T-helper 22 cell (primary cell): Measurements from ENCODE around the gene MT1M.
A peak's percentile ranks its signal among the peaks of the same experiment; 100 is the strongest.

Experiments used
- DNase-seq: peaks from one replicate; pipeline ENCODE4 v3.0.0-alpha.2; 2020; ENCODE audit warnings: low read depth

Gene MT1M

DNA sequence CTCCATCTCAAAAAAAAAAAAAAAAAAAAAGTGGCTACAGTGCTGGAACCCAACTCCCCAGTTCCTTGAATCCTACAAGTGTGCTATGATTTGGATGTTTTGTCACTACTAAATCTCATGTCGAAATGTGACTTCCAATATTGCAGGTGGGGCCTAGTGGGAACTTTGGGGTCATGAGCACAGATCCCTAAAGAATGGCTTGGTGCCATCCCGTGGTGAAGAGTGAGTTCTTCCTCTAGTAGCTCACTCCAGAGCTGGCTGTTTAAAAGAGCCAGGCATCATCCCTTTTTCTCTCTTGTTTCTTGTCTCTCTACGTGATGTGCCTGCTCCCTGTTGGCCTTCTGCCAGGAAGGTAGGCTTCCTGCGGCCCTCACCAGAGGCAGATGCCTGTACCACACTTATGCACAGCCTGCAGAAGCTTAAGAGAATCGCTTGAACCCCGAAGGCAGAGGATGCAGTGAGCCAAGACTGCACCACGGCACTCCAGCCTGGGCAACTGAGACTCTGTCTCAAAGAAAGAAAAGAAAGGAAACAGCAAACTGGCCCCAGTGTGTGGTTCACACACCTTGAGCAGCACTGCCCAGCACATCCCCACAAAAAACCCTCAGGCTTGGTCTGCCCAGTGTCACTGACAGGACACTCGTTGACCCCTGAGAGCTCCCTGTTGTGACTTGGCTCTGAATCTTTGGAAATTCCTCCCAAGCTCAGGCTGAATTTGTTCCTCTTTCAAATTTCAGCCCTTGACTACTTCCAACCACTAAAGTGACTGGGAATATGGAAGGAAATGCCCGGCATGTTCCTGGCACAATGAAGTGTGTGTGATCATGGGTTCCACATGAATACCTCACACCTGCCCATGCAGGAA is 3.7 kb upstream of the MT1M start:
- DNase-seq, result no peak

DNA sequence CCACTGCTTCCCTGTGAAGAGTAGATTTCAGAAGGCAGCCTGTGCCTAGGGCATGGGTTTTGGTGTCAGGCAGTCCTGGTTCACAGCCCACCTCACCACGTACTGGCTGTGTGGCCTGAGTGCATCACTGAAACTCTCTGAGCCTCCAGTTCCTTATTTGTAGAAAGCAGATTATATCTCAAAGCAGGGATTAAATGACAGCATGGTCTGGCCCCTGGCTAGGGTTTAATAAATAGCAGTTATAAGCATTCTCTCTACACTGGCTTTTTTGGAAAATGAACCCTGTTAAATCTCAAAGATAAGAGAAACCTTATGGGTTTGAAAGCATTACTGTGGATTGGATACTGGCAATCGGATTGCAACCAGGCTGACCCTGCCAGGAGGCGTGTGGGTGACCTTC is 2.9 kb upstream of the MT1M start:
- DNase-seq, result no peak

GRCh38 chr16:56630134-56630533 is 2.3 kb upstream of the MT1M start:
- DNase-seq, result no peak

- no peak for DNase-seq
Measured at GRCh38 chr16:56631197-56631596, 1.3 kb upstream of the MT1M start.

DNA sequence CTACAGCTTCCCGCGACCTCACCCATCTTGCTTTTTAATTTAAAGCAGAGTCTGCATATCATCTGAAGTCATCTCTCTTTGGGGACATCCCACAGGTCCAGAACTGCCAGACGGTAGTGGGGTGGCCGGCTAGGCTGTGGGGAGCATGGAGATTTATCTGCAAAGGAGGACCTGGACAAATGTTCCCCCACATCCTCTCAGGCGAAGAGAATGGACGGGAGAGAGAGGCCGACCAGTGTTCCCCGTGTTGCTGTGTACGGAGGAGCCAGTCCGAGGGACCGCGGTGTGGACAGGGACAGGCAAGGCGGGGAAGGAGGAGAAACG is 665 bp upstream of the MT1M start:
- no peak for DNase-seq

GRCh38 chr16:56632848-56633365 is 448 bp downstream of the MT1M start:
- no peak for DNase-seq

DNA sequence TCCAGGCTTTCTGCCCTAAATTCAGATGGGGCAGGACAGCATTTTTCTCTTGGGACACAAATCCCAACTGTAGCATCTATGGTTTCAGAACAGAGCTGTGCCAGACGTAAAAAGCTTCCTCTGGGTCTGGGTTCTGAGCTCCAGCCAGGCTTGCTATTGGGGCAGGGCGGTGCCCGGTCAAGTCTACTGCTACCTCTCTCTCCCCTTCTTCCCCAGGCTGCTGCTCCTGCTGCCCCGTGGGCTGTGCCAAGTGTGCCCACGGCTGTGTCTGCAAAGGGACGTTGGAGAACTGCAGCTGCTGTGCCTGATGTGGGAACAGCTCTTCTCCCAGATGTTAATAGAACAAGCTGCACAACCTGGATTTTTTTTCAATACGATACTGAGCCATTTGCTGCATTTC is 1.1 kb downstream of the MT1M start:
- no peak for DNase-seq

DNA sequence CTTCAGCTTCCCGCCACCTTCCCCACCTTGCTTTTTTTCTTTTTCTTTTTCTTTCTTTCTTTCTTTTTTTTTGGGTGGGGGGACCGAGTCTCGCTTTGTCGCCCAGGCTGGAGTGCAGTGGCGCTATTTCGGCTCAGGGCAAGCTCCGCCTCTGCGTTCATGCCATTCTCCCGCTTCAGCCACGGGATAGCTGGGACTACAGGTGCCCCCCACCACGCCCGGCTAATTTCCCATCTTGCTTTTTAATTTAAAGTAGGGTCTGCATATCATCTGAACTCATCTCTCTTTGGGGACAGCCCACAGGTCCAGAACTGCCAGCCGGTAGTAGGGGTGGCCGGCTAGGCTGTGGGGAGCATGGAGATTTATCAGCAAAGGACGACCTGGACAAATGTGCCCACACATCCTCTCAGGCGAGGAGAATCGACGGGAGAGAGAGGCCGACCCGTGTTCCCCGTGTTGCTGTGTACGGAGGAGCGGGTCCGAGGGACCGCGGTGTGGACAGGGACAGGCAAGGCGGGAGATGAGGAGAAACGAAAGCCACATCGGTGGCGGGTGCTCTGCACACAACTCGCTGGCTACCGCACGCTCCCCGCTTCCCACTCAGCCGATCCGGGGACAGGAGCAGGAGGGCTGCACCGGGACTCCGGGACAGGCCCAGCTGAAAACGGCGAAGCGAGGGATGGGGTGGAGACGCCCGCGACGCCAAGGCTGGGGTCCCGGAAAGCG is 2.4 kb downstream of the MT1M start:
- DNase-seq, result no peak

DNA sequence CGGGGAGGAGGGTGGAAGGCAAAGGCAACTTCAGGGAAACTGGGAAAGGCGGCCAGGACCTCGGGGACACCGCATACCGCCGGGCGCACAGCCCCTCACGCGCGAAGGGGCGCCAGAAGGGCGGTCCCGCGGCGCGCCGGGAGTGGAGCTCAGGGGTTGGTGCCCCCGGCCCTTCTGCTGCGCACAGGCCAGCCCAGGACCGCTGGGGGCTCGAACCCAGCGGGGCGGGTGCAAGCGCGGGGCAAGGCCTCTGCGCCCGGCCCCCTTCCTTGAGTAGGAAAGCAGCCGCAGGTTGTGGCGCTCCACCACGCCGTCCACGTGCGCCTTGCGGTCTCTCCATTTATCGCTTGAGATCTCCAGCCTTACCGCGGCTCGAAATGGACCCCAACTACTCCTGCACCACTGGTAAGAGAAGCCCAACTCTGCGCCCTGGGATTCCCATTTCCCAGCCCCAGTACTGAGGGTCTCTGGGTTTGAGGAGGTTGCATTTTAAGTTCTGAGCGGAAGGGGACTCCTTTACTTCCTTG is 3.0 kb downstream of the MT1M start:
- DNase-seq, result no peak

GRCh38 chr16:56636616-56637413 is 4.4 kb downstream of the MT1M start:
- DNase-seq, result no peak

DNA sequence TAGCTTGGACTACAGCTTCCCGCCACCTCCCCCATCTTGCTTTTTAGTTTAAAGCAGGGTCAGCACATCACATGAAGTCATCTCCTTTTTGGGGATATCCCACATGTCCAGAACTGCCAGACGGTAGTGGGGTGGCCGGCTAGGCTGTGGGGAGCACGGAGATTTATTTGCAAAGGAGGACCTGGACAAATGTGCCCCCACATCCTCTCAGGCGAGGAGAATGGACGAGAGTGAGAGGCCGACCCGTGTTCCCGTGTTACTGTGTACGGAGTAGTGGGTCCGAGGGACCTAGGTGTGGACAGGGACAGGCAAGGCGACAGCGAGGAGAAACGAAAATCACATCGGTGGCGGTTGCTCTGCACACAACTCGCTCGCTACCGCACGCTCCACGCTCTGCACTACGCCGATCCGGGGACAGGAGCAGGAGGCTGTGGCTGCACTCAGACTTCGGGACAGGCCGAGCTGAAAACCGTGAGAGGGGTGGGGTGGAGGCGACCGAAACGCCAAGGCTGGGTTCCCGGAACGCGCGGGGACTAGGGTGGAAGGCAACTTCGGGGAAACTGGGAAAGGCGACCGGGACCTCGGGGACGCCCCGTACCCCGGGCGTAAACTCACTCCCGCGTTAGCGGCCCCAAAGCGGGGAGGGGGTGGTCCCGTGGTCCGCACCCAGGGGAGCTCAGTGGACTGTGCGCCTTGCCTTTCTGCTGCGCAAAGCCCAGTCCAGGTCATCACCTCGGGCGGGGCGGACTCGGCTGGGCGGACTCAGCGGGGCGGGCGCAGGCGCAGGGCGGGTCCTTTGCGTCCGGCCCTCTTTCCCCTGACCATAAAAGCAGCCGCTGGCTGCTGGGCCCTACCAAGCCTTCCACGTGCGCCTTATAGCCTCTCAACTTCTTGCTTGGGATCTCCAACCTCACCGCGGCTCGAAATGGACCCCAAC is 5.6 kb downstream of the MT1M start, which contains the start of gene MT1A:
Gene MT1A (plus strand): TSS at position 853 of the 937 bp plus-strand sequence. CDS start 73 bp downstream, at position 926.
- no peak for DNase-seq

- DNase-seq, result no peak
Measured at GRCh38 chr16:56639045-56639444, 6.6 kb downstream of the MT1M start.

DNA sequence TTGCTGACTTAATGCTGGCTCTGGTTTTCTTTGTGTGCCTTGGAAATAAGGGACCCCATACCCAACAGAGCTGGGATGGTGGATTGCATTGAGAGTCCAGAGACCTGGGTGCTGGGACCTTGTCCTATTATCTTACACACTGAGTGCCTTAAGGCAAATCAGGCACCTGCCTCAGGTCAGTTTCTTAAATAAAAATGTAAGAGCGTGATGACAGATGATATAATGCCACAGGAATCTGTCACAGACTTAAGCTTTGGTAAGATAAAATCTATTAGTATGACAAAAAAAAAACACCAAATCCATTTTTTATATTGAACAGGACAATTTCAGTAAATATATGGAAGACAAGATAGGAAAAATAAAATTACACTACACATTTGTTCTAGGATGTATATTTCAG is 7.6 kb downstream of the MT1M start:
- no peak for DNase-seq

DNA sequence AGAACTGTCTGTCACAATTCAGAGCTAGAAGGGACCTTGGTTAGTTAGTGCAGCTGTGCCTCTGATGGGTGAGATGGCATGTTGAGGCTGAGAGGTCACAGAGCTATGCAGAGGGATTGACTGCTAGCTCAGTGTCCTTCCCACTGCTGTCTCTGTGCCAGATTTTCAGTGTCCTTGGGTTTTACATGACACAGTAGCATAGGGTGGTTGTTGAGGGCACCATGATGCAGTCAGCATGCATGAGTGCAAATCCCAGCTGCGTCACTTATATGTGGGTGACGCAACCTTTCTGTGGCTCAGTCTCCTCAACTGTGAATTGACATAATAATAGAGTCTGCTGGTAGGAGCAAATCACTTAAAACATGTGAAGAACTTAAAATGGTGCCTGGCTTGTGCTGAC is 8.7 kb downstream of the MT1M start:
- no peak for DNase-seq

GRCh38 chr16:56643080-56643778 is 10.8 kb downstream of the MT1M start:
- peak; percentile 47 for DNase-seq

GRCh38 chr16:56643833-56644232 is 11.4 kb downstream of the MT1M start:
- no peak for DNase-seq

DNA sequence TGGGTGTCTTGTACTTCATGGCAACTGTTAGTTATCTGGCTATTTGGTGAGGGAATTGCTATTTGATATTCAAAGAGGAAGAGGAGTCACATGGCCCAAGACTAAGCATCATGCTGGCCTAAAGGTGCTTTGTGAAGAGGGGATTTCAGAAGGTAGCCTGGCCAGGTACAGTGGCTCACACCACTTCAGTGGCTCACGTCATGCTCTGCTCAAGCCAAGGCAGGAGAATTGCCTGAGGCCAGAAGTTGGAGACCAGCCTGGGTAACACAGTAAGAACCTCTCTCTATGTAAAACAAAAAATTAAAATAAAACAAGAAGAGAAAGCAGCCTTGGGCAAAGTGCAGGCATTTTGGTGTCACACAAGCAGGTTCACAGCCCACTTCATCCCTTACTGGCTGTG is 12.9 kb downstream of the MT1M start:
- no peak for DNase-seq

DNA sequence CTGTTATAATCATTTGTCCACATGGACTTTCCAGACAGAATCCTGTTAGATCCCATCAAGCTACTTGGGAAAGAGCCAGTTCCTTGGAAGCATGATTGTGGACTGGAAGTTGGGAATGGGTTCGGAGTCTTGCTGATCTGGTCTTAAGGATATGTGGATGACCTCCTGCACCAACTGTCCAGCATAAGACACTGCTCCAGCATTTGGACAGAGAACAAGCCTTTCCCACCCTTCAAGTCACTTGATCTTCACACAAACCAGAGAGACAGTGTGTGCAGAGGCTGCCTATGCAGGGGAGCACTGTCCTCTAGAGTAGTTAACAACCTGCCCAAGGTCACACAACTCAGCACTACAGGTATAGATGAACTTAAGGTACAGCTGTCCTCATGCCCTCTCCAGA is 13.4 kb downstream of the MT1M start:
- no peak for DNase-seq

- DNase-seq, result no peak
Measured at GRCh38 chr16:56647641-56648431, 15.4 kb downstream of the MT1M start.

GRCh38 chr16:56649271-56649670 is 16.8 kb downstream of the MT1M start:
- DNase-seq, result no peak
